ENCODE measurements around the gene GPR176.

DNA sequence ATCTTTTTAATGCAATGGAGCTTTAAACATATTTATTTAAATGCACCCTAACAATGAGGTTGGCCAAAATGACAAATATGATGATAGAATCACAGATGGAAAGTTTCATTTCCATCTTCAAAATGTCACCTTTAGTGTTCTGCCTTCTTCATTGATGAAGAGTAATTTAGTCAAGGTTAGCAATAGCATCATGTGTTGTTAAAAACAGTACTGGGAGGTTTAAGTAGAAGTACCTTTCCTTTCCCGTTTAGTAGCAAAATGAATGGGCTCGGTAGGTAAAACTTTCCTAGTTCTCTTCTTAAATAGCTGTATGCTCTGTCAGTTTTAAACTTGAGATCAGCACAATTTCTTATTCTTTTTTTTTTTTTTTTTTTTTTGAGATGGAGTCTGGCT lies 48.9 kb upstream of the GPR176 start:
- TF ChIP-seq, protein P1, sequence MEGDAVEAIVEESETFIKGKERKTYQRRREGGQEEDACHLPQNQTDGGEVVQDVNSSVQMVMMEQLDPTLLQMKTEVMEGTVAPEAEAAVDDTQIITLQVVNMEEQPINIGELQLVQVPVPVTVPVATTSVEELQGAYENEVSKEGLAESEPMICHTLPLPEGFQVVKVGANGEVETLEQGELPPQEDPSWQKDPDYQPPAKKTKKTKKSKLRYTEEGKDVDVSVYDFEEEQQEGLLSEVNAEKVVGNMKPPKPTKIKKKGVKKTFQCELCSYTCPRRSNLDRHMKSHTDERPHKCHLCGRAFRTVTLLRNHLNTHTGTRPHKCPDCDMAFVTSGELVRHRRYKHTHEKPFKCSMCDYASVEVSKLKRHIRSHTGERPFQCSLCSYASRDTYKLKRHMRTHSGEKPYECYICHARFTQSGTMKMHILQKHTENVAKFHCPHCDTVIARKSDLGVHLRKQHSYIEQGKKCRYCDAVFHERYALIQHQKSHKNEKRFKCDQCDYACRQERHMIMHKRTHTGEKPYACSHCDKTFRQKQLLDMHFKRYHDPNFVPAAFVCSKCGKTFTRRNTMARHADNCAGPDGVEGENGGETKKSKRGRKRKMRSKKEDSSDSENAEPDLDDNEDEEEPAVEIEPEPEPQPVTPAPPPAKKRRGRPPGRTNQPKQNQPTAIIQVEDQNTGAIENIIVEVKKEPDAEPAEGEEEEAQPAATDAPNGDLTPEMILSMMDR (IDR thresholded peaks at IDR 0.05; ENCODE audit: insufficient read depth, low read depth, low read length): no peak
- TF ChIP-seq EZH2 (IDR thresholded peaks at IDR 0.05; ENCODE audit: insufficient read depth, low read length): no peak

Data from astrocyte (in vitro differentiated cells and primary cell).